Neural cell (in vitro differentiated cells): ENCODE results near the gene GYS2. TPM values are rescaled to one million over a fixed set of nuclear protein-coding genes. Genes with fewer than 3 reads are reported as not detected.

ENCODE experiments used
- H2AFZ ChIP-seq: fragments of 200-600, 300-800 bp; sonication (generic), shearing (Covaris generic); 2 replicates; pipeline ENCODE4 v1.6.0; 2014; ENCODE audit warnings: low read depth, mild to moderate bottlenecking, antibody characterized with exemption, low read length, moderate library complexity
- H3F3A ChIP-seq: fragments of 200-600 bp; shearing (Covaris generic); 2 replicates; pipeline ENCODE4 v1.6.1; 2016; ENCODE audit warnings: mild to moderate bottlenecking, moderate library complexity, mixed read lengths, antibody characterized with exemption, low read length; ENCODE audit not compliant: insufficient read depth, poor library complexity, severe bottlenecking
- H3K27ac ChIP-seq: fragments of 200-600, 300-800 bp; sonication (generic), shearing (Covaris generic); 2 replicates; pipeline ENCODE4 v1.5.1; 2014; ENCODE audit warnings: mild to moderate bottlenecking, low read length, moderate library complexity
- H3K27me3 ChIP-seq: fragments of 300-800, 200-600 bp; sonication (generic), shearing (Covaris generic); 2 replicates; pipeline ENCODE4 v1.6.0; 2014; ENCODE audit warnings: mild to moderate bottlenecking, low read depth, low read length, moderate library complexity; ENCODE audit not compliant: insufficient read depth
- H3K36me3 ChIP-seq: fragments of 300-800, 200-600 bp; sonication (generic), shearing (Covaris generic); 2 replicates; pipeline ENCODE4 v1.5.1; 2014; ENCODE audit warnings: mild to moderate bottlenecking, antibody characterized with exemption, low read length, moderate library complexity; ENCODE audit not compliant: insufficient read depth
- H3K4me2 ChIP-seq: fragments of 300-800, 200-600 bp; sonication (generic), shearing (Covaris generic); 2 replicates; pipeline ENCODE4 v1.6.0; 2014; ENCODE audit warnings: mild to moderate bottlenecking, low read length
- H3K4me3 ChIP-seq: fragments of 300-800, 200-600 bp; sonication (generic), shearing (Covaris generic); 2 replicates; pipeline ENCODE4 v1.5.1; 2014; ENCODE audit warnings: mild to moderate bottlenecking, low read length, moderate library complexity
- H3K79me2 ChIP-seq: fragments of 200-600 bp; shearing (Covaris generic); replicated peaks from 2 replicates; pipeline ENCODE4 v1.6.0; 2014; ENCODE audit warnings: mild to moderate bottlenecking, low read length, moderate library complexity; ENCODE audit not compliant: insufficient read depth
- H3K9ac ChIP-seq: fragments of 300-800, 200-600 bp; sonication (generic), shearing (Covaris generic); 2 replicates; pipeline ENCODE4 v1.6.1; 2016; ENCODE audit warnings: mild to moderate bottlenecking, low read length, mixed read lengths
- H3K9me2 ChIP-seq: fragments of 200-600 bp; shearing (Covaris generic); 2 replicates; pipeline ENCODE4 v1.6.1; 2016; ENCODE audit warnings: mild to moderate bottlenecking, low read length, mixed read lengths; ENCODE audit not compliant: insufficient read depth
- H3K9me3 ChIP-seq: fragments of 200-600, 300-800 bp; sonication (generic), shearing (Covaris generic); 2 replicates; pipeline ENCODE4 v1.6.1; 2016; ENCODE audit warnings: mild to moderate bottlenecking, mixed run types, low read length, moderate library complexity, mixed read lengths
- H4K20me1 ChIP-seq: fragments of 200-600 bp; shearing (Covaris generic); 2 replicates; pipeline ENCODE4 v1.6.1; 2016; ENCODE audit warnings: mild to moderate bottlenecking, mixed run types; ENCODE audit not compliant: insufficient read depth
- CTCF ChIP-seq: fragments of 450-650 bp; IDR thresholded peaks from 2 replicates; pipeline ENCODE4 v1.5.1; 2014; ENCODE audit warnings: antibody characterized with exemption, mild to moderate bottlenecking, moderate library complexity; ENCODE audit not compliant: poor library complexity, severe bottlenecking
- EP300 ChIP-seq: fragments of 450-650 bp; conservative IDR thresholded peaks from 2 replicates; pipeline ENCODE4 v1.6.1; 2014; ENCODE audit warnings: antibody characterized with exemption, mild to moderate bottlenecking, moderate library complexity; ENCODE audit not compliant: poor library complexity, severe bottlenecking
- EZH2 ChIP-seq: fragments of 200-600, 300-800 bp; shearing (Covaris generic), sonication (generic); IDR thresholded peaks from 2 replicates; pipeline ENCODE4 v1.6.1; 2014; ENCODE audit warnings: antibody characterized with exemption, low read length, borderline replicate concordance, mild to moderate bottlenecking; ENCODE audit not compliant: insufficient read depth, poor library complexity, severe bottlenecking
- MXI1 ChIP-seq: fragments of 450-650 bp; conservative IDR thresholded peaks from 2 replicates; pipeline ENCODE4 v1.6.1; 2014; ENCODE audit warnings: antibody characterized with exemption, mild to moderate bottlenecking; ENCODE audit not compliant: poor library complexity, severe bottlenecking
- POLR2AphosphoS5 ChIP-seq: IDR thresholded peaks from 2 replicates; pipeline ENCODE4 v1.6.1; 2012
- RAD21 ChIP-seq: fragments of 450-650 bp; conservative IDR thresholded peaks from 2 replicates; pipeline ENCODE4 v1.6.1; 2014; ENCODE audit warnings: antibody characterized with exemption, mild to moderate bottlenecking, moderate library complexity
- REST ChIP-seq: IDR thresholded peaks from 2 replicates; pipeline ENCODE4 v1.6.1; 2012; ENCODE audit warnings: borderline replicate concordance
- SMC3 ChIP-seq: fragments of 450-650 bp; conservative IDR thresholded peaks from 2 replicates; pipeline ENCODE4 v1.6.1; 2014; ENCODE audit warnings: antibody characterized with exemption, mild to moderate bottlenecking, moderate library complexity; ENCODE audit not compliant: poor library complexity
- TAF1 ChIP-seq: IDR thresholded peaks from 2 replicates; pipeline ENCODE4 v1.6.1; 2012; ENCODE audit warnings: low read depth
- polyA plus RNA-seq: library from polyadenylated mRNA; depleted of rRNA; stranded (reverse); fragments of >200 nt; gene quantifications from 2 replicates; pipeline ENCODE4 v1.2.3, GENCODE V29; 2014

The GYS2 gene
- polyA plus RNA-seq, 1 donor from 2014 or later = not detected

- TF ChIP-seq REST = no peak
These were observed 23.3 kb upstream of the GYS2 start (continued) for GRCh38 chr12:21627924-21628323.

GRCh38 chr12:21618566-21618965, 13.9 kb upstream of the GYS2 start:
- Histone ChIP-seq H3K9ac (no peak overlapping the region), H3K4me2 (no peak overlapping the region), H3F3A (no peaks in the 10 kb centered on the region), H4K20me1 (no peaks in the 10 kb centered on the region), H3K27me3 (no peaks in the 10 kb centered on the region), H3K9me2 (no peaks in the 10 kb centered on the region), H2AFZ (no peak overlapping the region), H3K79me2 (no peaks in the 10 kb centered on the region), H3K36me3 (no peaks in the 10 kb centered on the region), H3K4me3 (no peak overlapping the region), H3K9me3 (no peaks in the 10 kb centered on the region), H3K27ac (no peak overlapping the region)
- TF ChIP-seq TAF1 (no peak), REST (no peak), POLR2AphosphoS5 (no peak), EP300 (no peak), MXI1 (no peak), RAD21 (no peak)

- H2AFZ ChIP-seq = no peak overlapping the region
- no peaks in the 10 kb centered on the region for H3K79me2 ChIP-seq
- H4K20me1 ChIP-seq = no peaks in the 10 kb centered on the region
- no peak overlapping the region for H3K27ac ChIP-seq
- no peak overlapping the region for H3K4me3 ChIP-seq
- H3K27me3 ChIP-seq = no peaks in the 10 kb centered on the region
- no peak overlapping the region for H3K9ac ChIP-seq
- no peaks in the 10 kb centered on the region for H3K9me3 ChIP-seq
- no peaks in the 10 kb centered on the region for H3K36me3 ChIP-seq
- no peak overlapping the region for H3K4me2 ChIP-seq
- TF ChIP-seq EP300 (no peak), RAD21 (no peak), SMC3 (no peak), POLR2AphosphoS5 (no peak), TAF1 (no peak), MXI1 (no peak), CTCF (no peak), REST (no peak), EZH2 (no peak)
- no peaks in the 10 kb centered on the region for H3K9me2 ChIP-seq
- no peaks in the 10 kb centered on the region for H3F3A ChIP-seq
These were observed 12.4 kb upstream of the GYS2 start for GRCh38 chr12:21617030-21617429.
